Effector memory CD4-positive, alpha-beta T cell (primary cell): ENCODE measurements around the gene GAS5.

Experiments used
- DNase-seq, 3 donors: peaks; one replicate each; pipeline ENCODE4 v3.0.0-alpha.2; 2020
- H3K27ac ChIP-seq: 2 replicates; pipeline ENCODE4 v1.7.0; 2013; ENCODE audit warnings: mild to moderate bottlenecking, low read length, moderate library complexity; ENCODE audit not compliant: insufficient read depth, poor library complexity, severe bottlenecking
- H3K27me3 ChIP-seq: replicated peaks from 2 replicates; pipeline ENCODE4 v1.7.0; 2013; ENCODE audit warnings: mild to moderate bottlenecking, low read length; ENCODE audit not compliant: insufficient read depth, control insufficient read depth, poor library complexity, severe bottlenecking
- H3K36me3 ChIP-seq: 2 replicates; pipeline ENCODE4 v1.7.0; 2013; ENCODE audit warnings: mild to moderate bottlenecking, low read length, moderate library complexity; ENCODE audit not compliant: control insufficient read depth, insufficient read depth
- H3K4me1 ChIP-seq: 2 replicates; pipeline ENCODE4 v1.7.0; 2013; ENCODE audit warnings: low read length, mild to moderate bottlenecking; ENCODE audit not compliant: control insufficient read depth, insufficient read depth, poor library complexity, severe bottlenecking
- H3K4me3 ChIP-seq: 2 replicates; pipeline ENCODE4 v1.7.0; 2013; ENCODE audit warnings: low read length, low read depth, mild to moderate bottlenecking; ENCODE audit not compliant: insufficient read depth, poor library complexity, severe bottlenecking
- H3K9me3 ChIP-seq: 2 replicates; pipeline ENCODE4 v1.7.0; 2013; ENCODE audit warnings: mild to moderate bottlenecking, low read length, moderate library complexity; ENCODE audit not compliant: control insufficient read depth

Gene GAS5

GRCh38 chr1:173871091-173871490 lies 3.3 kb upstream of the GAS5 start:
- peaks cover 4% of the 10 kb centered on the region for H3K36me3 ChIP-seq
- H3K27ac ChIP-seq: peak overlapping the region; percentile 43
- H3K4me1 ChIP-seq: peaks cover 24% of the 10 kb centered on the region
- no peaks in the 10 kb centered on the region for H3K9me3 ChIP-seq
- DNase-seq: no peak
- H3K27me3 ChIP-seq: no peaks in the 10 kb centered on the region
- no peak overlapping the region for H3K4me3 ChIP-seq

- Histone ChIP-seq H3K27ac (peak overlapping the region; percentile 43), H3K4me1 (peaks cover 31% of the 10 kb centered on the region), H3K4me3 (peak overlapping the region; percentile 8), H3K9me3 (no peaks in the 10 kb centered on the region), H3K36me3 (peaks cover 4% of the 10 kb centered on the region), H3K27me3 (no peaks in the 10 kb centered on the region)
- DNase-seq: peak; percentile 4 to 17 (median 9)
Measured at GRCh38 chr1:173870252-173871075, 2.7 kb upstream of the GAS5 start.

GRCh38 chr1:173869021-173869359 lies 1.2 kb upstream of the GAS5 start:
- Histone ChIP-seq H3K27me3 (no peaks in the 10 kb centered on the region), H3K9me3 (no peaks in the 10 kb centered on the region), H3K36me3 (peaks cover 19% of the 10 kb centered on the region), H3K4me1 (peaks cover 41% of the 10 kb centered on the region), H3K27ac (peak overlapping the region; percentile 94), H3K4me3 (peak overlapping the region; percentile 78)
- DNase-seq: no peak

GRCh38 chr1:173868266-173869020 lies 654 bp upstream of the GAS5 start, which contains the start of gene ZBTB37:
Gene ZBTB37, plus strand, starts transcription at chr1:173868380. Its CDS starts 1,846 bp downstream, at chr1:173870226.
- H3K27ac ChIP-seq: peak within 1 kb of the TSS; percentile 94
- H3K27me3 ChIP-seq: no peaks in the 10 kb centered on the region
- DNase-seq: peak; percentile 84 to 88 (median 85)
- peaks cover 41% of the 10 kb centered on the region for H3K4me1 ChIP-seq
- peak within 1 kb of the TSS; percentile 78 for H3K4me3 ChIP-seq
- H3K36me3 ChIP-seq: peaks cover 24% of the 10 kb centered on the region
- no peaks in the 10 kb centered on the region for H3K9me3 ChIP-seq

GRCh38 chr1:173867141-173867752 lies 542 bp downstream of the GAS5 start:
- Histone ChIP-seq H3K27me3 (no peaks in the 10 kb centered on the region), H3K4me3 (peak overlapping the region; percentile 78), H3K4me1 (peaks cover 39% of the 10 kb centered on the region), H3K9me3 (no peaks in the 10 kb centered on the region), H3K36me3 (peaks cover 35% of the 10 kb centered on the region), H3K27ac (peak overlapping the region; percentile 94)
- DNase-seq: no peak

GRCh38 chr1:173866413-173867115 lies 1.2 kb downstream of the GAS5 start:
- H3K36me3 ChIP-seq: peaks cover 35% of the 10 kb centered on the region
- no peak for DNase-seq
- peaks cover 39% of the 10 kb centered on the region for H3K4me1 ChIP-seq

GRCh38 chr1:173865468-173866164 lies 2.2 kb downstream of the GAS5 start:
- no peaks in the 10 kb centered on the region for H3K9me3 ChIP-seq
- peak overlapping the region; percentile 26 for H3K27ac ChIP-seq

More at GRCh38 chr1:173866413-173867115, 1.2 kb downstream of the GAS5 start:
- Histone ChIP-seq H3K4me3 (peak overlapping the region; percentile 78), H3K9me3 (no peaks in the 10 kb centered on the region), H3K27me3 (no peaks in the 10 kb centered on the region), H3K27ac (peak overlapping the region; percentile 94)

GRCh38 chr1:173864179-173864867 lies 3.5 kb downstream of the GAS5 start:
- Histone ChIP-seq H3K4me1 (peaks cover 25% of the 10 kb centered on the region), H3K27ac (peak overlapping the region; percentile 47), H3K36me3 (peaks cover 38% of the 10 kb centered on the region), H3K9me3 (no peaks in the 10 kb centered on the region), H3K27me3 (no peaks in the 10 kb centered on the region), H3K4me3 (no peak overlapping the region)
- DNase-seq: no peak

More at GRCh38 chr1:173865468-173866164, 2.2 kb downstream of the GAS5 start:
- Histone ChIP-seq H3K27me3 (no peaks in the 10 kb centered on the region), H3K4me1 (peaks cover 33% of the 10 kb centered on the region), H3K4me3 (no peak overlapping the region), H3K36me3 (peaks cover 35% of the 10 kb centered on the region)
- DNase-seq: no peak
